GM23338 (cell line): ENCODE results near the gene TREML2. TPM values are rescaled to one million over a fixed set of nuclear protein-coding genes. Genes with fewer than 3 reads are reported as not detected.

Source experiments
- ATAC-seq: fragments of 200-7000 bp; cut with Tn5 transposase; 3 replicates; pipeline ENCODE4 v1.9.1; 2020
- DNase-seq: peaks from one replicate; pipeline ENCODE4 v3.0.0-alpha.2; 2015; ENCODE audit warnings: low spot score
- H2AFZ ChIP-seq: fragments of 200-600 bp; sonication (generic); 2 replicates; pipeline ENCODE4 v1.8.0; 2016; ENCODE audit warnings: antibody characterized with exemption, mild to moderate bottlenecking, moderate library complexity
- H3F3A ChIP-seq: fragments of 200-600 bp; sonication (generic); replicated peaks from 2 replicates; pipeline ENCODE4 v1.8.0; 2017; ENCODE audit warnings: antibody characterized with exemption, mixed run types, low read depth
- H3K27ac ChIP-seq: fragments of 200-600 bp; sonication (generic); 2 replicates; pipeline ENCODE4 v1.6.1; 2016; ENCODE audit warnings: low read depth
- H3K27me3 ChIP-seq: fragments of 200-600 bp; sonication (generic); 2 replicates; pipeline ENCODE4 v1.8.0; 2016; ENCODE audit warnings: mild to moderate bottlenecking, mixed run types, moderate library complexity; ENCODE audit not compliant: insufficient read depth
- H3K36me3 ChIP-seq: fragments of 200-600 bp; sonication (generic); 2 replicates; pipeline ENCODE4 v1.8.0; 2016; ENCODE audit warnings: mild to moderate bottlenecking; ENCODE audit not compliant: insufficient read depth
- H3K4me1 ChIP-seq: fragments of 200-600 bp; sonication (generic); 2 replicates; pipeline ENCODE4 v1.8.0; 2016; ENCODE audit warnings: mild to moderate bottlenecking, moderate library complexity; ENCODE audit not compliant: insufficient read depth
- H3K4me2 ChIP-seq: fragments of 200-600 bp; sonication (generic); 2 replicates; pipeline ENCODE4 v1.7.1; 2017; ENCODE audit warnings: mixed run types
- H3K4me3 ChIP-seq: fragments of 200-600 bp; sonication (generic); 2 replicates; pipeline ENCODE4 v1.6.1; 2016; ENCODE audit warnings: mixed run types
- H3K79me2 ChIP-seq: fragments of 200-600 bp; sonication (generic); replicated peaks from 2 replicates; pipeline ENCODE4 v1.8.0; 2017; ENCODE audit warnings: mild to moderate bottlenecking; ENCODE audit not compliant: insufficient read depth
- H3K9me2 ChIP-seq: fragments of 200-600 bp; sonication (generic); 2 replicates; pipeline ENCODE4 v1.8.0; 2017; ENCODE audit not compliant: insufficient read depth
- H4K20me1 ChIP-seq: fragments of 200-600 bp; sonication (generic); replicated peaks from 2 replicates; pipeline ENCODE4 v1.8.0; 2017; ENCODE audit warnings: mild to moderate bottlenecking; ENCODE audit not compliant: insufficient read depth
- H3K27ac Mint-ChIP-seq: 2 replicates; pipeline ENCODE4 v1.8.0; 2020; ENCODE audit warnings: inconsistent platforms, mild to moderate bottlenecking, moderate library complexity, mixed read lengths
- H3K27me3 Mint-ChIP-seq: 3 replicates; pipeline ENCODE4 v1.8.0; 2022; ENCODE audit warnings: low read depth, mild to moderate bottlenecking, moderate library complexity, mixed read lengths, inconsistent platforms; ENCODE audit not compliant: insufficient read depth, poor library complexity
- H3K36me3 Mint-ChIP-seq: 3 replicates; pipeline ENCODE4 v1.8.0; 2021; ENCODE audit warnings: low read depth, mild to moderate bottlenecking, inconsistent platforms, moderate library complexity, mixed read lengths
- H3K4me1 Mint-ChIP-seq: 3 replicates; pipeline ENCODE4 v1.8.0; 2020; ENCODE audit warnings: mild to moderate bottlenecking, inconsistent platforms, mixed read lengths
- H3K4me3 Mint-ChIP-seq: 3 replicates; pipeline ENCODE4 v1.8.0; 2021; ENCODE audit warnings: moderate library complexity, mild to moderate bottlenecking, inconsistent platforms, mixed read lengths
- H3K9me3 Mint-ChIP-seq: 3 replicates; pipeline ENCODE4 v1.8.0; 2020; ENCODE audit warnings: moderate library complexity, mild to moderate bottlenecking, inconsistent platforms, mixed read lengths
- CREB1 ChIP-seq: fragments of 250-450 bp; sonication (Bioruptor Pico); IDR thresholded peaks from 2 replicates; pipeline ENCODE4 v1.5.0; 2020; ENCODE audit warnings: low read depth, mild to moderate bottlenecking, moderate library complexity
- EZH2 ChIP-seq: fragments of 200-600 bp; sonication (generic); IDR thresholded peaks from one replicate; pipeline ENCODE4 v1.8.0; 2017; ENCODE audit warnings: antibody characterized with exemption, mild to moderate bottlenecking, low read depth; ENCODE audit not compliant: unreplicated experiment
- EZH2phosphoT487 ChIP-seq: fragments of 200-600 bp; sonication (generic); IDR thresholded peaks from one replicate; pipeline ENCODE4 v1.8.1; 2018; ENCODE audit warnings: antibody characterized with exemption; ENCODE audit not compliant: unreplicated experiment
- JUNB ChIP-seq: IDR thresholded peaks from one replicate; pipeline ENCODE4 v1.6.1; 2016; ENCODE audit warnings: antibody characterized with exemption; ENCODE audit not compliant: unreplicated experiment
- NANOG ChIP-seq: IDR thresholded peaks from 2 replicates; pipeline ENCODE4 v1.6.1; 2016; ENCODE audit warnings: antibody characterized with exemption, borderline replicate concordance
- POLR2AphosphoS5 ChIP-seq: IDR thresholded peaks from 2 replicates; pipeline ENCODE4 v1.6.1; 2016; ENCODE audit warnings: antibody characterized with exemption, low read depth
- STAT1 ChIP-seq: IDR thresholded peaks from one replicate; pipeline ENCODE4 v1.6.1; 2016; ENCODE audit warnings: antibody characterized with exemption; ENCODE audit not compliant: unreplicated experiment
- ZNF114 ChIP-seq: fragments of 250-450 bp; sonication (Bioruptor Pico); IDR thresholded peaks from 2 replicates; pipeline ENCODE4 v1.5.0; 2020; ENCODE audit warnings: mild to moderate bottlenecking, moderate library complexity
- ZNF331 ChIP-seq: fragments of 250-450 bp; sonication (Bioruptor Pico); IDR thresholded peaks from 2 replicates; pipeline ENCODE4 v1.5.0; 2020; ENCODE audit warnings: low read depth, mild to moderate bottlenecking, moderate library complexity
- polyA plus RNA-seq: library from polyadenylated mRNA; unstranded; fragments of >200 nt; fragmentation: Nextera tagmentation; extraction: Ambion mirVana; gene quantifications from 2 replicates; pipeline ENCODE4 v1.2.1, GENCODE V29; 2016
- total RNA-seq: library from RNA; depleted of rRNA; stranded (reverse); fragments of >200 nt; shearing (Covaris generic); gene quantifications from 2 replicates; pipeline ENCODE4 v1.2.3, GENCODE V29; 2014
- TF ChIP-seq, protein P1 (sequence below): IDR thresholded peaks from one replicate; pipeline ENCODE4 v1.6.1; 2018; ENCODE audit warnings: antibody characterized with exemption; ENCODE audit not compliant: unreplicated experiment
- TF ChIP-seq, protein P2 (sequence below): IDR thresholded peaks from 2 replicates; pipeline ENCODE4 v1.6.1; 2016; ENCODE audit warnings: antibody characterized with exemption
- TF ChIP-seq, protein P3 (sequence below): fragments of 250-450 bp; sonication (Bioruptor Pico); IDR thresholded peaks from 2 replicates; pipeline ENCODE4 v1.5.0; 2020; ENCODE audit warnings: mild to moderate bottlenecking, moderate library complexity
- TF ChIP-seq, protein P4 (sequence below), 2 experiments: fragments of 200-600 bp in 1 of 2; sonication (generic) in 1 of 2; conservative IDR thresholded peaks; 2 replicates each; pipeline versions ENCODE4 v1.5.1 to v1.6.1; 2016 to 2017; ENCODE audit warnings: antibody characterized with exemption in 2 of 2, low read depth in 2 of 2, mild to moderate bottlenecking in 2 of 2, moderate library complexity in 1 of 2

Gene TREML2
- total and polyA plus RNA-seq, 2 experiments from 2014 or later, result 0.07 TPM; not detected in 1

DNA sequence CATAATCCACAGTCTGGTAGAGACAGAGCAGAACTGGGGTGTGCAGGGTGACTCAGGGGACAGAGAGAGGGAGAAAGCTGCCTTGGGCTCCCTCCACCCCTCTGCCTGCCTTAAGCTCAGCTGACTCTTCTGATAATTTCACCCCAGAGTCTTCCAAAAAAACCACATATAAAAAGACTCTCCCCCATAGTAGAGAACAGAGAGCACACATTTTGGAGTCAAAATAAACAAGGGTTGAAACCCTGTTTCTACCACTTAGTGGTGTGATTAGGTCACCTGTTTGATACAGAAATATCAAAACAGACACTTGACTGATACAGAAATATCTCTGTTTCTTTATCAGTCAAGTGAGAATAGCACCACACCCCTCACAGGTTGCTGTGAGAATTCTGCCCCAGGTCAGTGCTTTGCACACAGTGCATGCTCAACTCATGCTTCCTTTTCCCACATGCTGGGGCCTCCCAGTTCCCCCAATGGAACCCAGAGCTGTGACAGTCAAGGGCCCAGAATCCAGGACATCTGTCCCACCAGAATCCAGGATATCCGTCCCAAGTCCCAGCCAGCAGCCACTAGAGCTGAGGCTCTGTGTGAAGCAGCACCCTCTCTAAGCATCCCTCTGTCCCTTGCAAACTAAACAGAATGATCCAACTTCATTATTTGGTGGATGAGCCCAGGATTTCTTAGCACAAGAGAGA lies 1.2 kb downstream of the TREML2 start:
- Histone ChIP-seq H3K36me3 (no peaks in the 10 kb centered on the region), H3K27me3 (no peaks in the 10 kb centered on the region), H3K4me1 (peaks cover 13% of the 10 kb centered on the region; the same call in 1 of the 2 replicates), H3K79me2 (no peaks in the 10 kb centered on the region), H3F3A (no peaks in the 10 kb centered on the region), H4K20me1 (no peaks in the 10 kb centered on the region), H3K4me3 (no peak overlapping the region), H3K27ac (no peak overlapping the region), H2AFZ (peak overlapping the region; percentile 86; the same call in 1 of the 2 replicates), H3K4me2 (no peak overlapping the region), H3K9me2 (no peaks in the 10 kb centered on the region)
- Mint-ChIP-seq H3K27ac (no peak overlapping the region), H3K36me3 (no peaks in the 10 kb centered on the region), H3K9me3 (no peaks in the 10 kb centered on the region; the same call in 2 of the 3 replicates), H3K4me1 (peaks cover 26% of the 10 kb centered on the region), H3K27me3 (peaks cover 3% of the 10 kb centered on the region), H3K4me3 (no peak overlapping the region; the same call in 2 of the 3 replicates)
- TF ChIP-seq, protein P1, sequence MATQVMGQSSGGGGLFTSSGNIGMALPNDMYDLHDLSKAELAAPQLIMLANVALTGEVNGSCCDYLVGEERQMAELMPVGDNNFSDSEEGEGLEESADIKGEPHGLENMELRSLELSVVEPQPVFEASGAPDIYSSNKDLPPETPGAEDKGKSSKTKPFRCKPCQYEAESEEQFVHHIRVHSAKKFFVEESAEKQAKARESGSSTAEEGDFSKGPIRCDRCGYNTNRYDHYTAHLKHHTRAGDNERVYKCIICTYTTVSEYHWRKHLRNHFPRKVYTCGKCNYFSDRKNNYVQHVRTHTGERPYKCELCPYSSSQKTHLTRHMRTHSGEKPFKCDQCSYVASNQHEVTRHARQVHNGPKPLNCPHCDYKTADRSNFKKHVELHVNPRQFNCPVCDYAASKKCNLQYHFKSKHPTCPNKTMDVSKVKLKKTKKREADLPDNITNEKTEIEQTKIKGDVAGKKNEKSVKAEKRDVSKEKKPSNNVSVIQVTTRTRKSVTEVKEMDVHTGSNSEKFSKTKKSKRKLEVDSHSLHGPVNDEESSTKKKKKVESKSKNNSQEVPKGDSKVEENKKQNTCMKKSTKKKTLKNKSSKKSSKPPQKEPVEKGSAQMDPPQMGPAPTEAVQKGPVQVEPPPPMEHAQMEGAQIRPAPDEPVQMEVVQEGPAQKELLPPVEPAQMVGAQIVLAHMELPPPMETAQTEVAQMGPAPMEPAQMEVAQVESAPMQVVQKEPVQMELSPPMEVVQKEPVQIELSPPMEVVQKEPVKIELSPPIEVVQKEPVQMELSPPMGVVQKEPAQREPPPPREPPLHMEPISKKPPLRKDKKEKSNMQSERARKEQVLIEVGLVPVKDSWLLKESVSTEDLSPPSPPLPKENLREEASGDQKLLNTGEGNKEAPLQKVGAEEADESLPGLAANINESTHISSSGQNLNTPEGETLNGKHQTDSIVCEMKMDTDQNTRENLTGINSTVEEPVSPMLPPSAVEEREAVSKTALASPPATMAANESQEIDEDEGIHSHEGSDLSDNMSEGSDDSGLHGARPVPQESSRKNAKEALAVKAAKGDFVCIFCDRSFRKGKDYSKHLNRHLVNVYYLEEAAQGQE, result no peak
- TF ChIP-seq CREB1 (CRISPR knock-in tag) (no peak), EZH2 (no peak), POLR2AphosphoS5 (no peak), JUNB (no peak), NANOG (no peak), EZH2phosphoT487 (no peak), ZNF331 (CRISPR knock-in tag) (no peak), STAT1 (no peak), ZNF114 (CRISPR knock-in tag) (no peak)
- TF ChIP-seq, protein P2, sequence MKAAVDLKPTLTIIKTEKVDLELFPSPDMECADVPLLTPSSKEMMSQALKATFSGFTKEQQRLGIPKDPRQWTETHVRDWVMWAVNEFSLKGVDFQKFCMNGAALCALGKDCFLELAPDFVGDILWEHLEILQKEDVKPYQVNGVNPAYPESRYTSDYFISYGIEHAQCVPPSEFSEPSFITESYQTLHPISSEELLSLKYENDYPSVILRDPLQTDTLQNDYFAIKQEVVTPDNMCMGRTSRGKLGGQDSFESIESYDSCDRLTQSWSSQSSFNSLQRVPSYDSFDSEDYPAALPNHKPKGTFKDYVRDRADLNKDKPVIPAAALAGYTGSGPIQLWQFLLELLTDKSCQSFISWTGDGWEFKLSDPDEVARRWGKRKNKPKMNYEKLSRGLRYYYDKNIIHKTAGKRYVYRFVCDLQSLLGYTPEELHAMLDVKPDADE, result no peak
- TF ChIP-seq, protein P3, sequence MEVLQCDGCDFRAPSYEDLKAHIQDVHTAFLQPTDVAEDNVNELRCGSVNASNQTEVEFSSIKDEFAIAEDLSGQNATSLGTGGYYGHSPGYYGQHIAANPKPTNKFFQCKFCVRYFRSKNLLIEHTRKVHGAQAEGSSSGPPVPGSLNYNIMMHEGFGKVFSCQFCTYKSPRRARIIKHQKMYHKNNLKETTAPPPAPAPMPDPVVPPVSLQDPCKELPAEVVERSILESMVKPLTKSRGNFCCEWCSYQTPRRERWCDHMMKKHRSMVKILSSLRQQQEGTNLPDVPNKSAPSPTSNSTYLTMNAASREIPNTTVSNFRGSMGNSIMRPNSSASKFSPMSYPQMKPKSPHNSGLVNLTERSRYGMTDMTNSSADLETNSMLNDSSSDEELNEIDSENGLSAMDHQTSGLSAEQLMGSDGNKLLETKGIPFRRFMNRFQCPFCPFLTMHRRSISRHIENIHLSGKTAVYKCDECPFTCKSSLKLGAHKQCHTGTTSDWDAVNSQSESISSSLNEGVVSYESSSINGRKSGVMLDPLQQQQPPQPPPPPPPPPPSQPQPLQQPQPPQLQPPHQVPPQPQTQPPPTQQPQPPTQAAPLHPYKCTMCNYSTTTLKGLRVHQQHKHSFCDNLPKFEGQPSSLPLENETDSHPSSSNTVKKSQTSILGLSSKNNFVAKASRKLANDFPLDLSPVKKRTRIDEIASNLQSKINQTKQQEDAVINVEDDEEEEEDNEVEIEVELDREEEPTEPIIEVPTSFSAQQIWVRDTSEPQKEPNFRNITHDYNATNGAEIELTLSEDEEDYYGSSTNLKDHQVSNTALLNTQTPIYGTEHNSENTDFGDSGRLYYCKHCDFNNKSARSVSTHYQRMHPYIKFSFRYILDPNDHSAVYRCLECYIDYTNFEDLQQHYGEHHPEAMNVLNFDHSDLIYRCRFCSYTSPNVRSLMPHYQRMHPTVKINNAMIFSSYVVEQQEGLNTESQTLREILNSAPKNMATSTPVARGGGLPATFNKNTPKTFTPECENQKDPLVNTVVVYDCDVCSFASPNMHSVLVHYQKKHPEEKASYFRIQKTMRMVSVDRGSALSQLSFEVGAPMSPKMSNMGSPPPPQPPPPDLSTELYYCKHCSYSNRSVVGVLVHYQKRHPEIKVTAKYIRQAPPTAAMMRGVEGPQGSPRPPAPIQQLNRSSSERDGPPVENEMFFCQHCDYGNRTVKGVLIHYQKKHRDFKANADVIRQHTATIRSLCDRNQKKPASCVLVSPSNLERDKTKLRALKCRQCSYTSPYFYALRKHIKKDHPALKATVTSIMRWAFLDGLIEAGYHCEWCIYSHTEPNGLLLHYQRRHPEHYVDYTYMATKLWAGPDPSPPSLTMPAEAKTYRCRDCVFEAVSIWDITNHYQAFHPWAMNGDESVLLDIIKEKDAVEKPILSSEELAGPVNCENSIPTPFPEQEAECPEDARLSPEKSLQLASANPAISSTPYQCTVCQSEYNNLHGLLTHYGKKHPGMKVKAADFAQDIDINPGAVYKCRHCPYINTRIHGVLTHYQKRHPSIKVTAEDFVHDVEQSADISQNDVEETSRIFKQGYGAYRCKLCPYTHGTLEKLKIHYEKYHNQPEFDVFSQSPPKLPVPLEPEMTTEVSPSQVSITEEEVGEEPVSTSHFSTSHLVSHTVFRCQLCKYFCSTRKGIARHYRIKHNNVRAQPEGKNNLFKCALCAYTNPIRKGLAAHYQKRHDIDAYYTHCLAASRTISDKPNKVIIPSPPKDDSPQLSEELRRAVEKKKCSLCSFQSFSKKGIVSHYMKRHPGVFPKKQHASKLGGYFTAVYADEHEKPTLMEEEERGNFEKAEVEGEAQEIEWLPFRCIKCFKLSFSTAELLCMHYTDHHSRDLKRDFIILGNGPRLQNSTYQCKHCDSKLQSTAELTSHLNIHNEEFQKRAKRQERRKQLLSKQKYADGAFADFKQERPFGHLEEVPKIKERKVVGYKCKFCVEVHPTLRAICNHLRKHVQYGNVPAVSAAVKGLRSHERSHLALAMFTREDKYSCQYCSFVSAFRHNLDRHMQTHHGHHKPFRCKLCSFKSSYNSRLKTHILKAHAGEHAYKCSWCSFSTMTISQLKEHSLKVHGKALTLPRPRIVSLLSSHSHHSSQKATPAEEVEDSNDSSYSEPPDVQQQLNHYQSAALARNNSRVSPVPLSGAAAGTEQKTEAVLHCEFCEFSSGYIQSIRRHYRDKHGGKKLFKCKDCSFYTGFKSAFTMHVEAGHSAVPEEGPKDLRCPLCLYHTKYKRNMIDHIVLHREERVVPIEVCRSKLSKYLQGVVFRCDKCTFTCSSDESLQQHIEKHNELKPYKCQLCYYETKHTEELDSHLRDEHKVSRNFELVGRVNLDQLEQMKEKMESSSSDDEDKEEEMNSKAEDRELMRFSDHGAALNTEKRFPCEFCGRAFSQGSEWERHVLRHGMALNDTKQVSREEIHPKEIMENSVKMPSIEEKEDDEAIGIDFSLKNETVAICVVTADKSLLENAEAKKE (CRISPR knock-in tag), result no peak
- TF ChIP-seq, protein P4, sequence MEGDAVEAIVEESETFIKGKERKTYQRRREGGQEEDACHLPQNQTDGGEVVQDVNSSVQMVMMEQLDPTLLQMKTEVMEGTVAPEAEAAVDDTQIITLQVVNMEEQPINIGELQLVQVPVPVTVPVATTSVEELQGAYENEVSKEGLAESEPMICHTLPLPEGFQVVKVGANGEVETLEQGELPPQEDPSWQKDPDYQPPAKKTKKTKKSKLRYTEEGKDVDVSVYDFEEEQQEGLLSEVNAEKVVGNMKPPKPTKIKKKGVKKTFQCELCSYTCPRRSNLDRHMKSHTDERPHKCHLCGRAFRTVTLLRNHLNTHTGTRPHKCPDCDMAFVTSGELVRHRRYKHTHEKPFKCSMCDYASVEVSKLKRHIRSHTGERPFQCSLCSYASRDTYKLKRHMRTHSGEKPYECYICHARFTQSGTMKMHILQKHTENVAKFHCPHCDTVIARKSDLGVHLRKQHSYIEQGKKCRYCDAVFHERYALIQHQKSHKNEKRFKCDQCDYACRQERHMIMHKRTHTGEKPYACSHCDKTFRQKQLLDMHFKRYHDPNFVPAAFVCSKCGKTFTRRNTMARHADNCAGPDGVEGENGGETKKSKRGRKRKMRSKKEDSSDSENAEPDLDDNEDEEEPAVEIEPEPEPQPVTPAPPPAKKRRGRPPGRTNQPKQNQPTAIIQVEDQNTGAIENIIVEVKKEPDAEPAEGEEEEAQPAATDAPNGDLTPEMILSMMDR (conservative IDR thresholded peaks at IDR 0.05; ENCODE audit: low read depth in 2 of 2), result no peak
- no peak for DNase-seq
- ATAC-seq, result no peak
